ENCODE measurements around the gene SPTBN1.

GRCh38 chr2:54678719-54679118 lies 222.6 kb downstream of the SPTBN1 start:
- TF ChIP-seq EP300 (IDR thresholded peaks at IDR 0.05) = no peak
- TF ChIP-seq CTCF (IDR thresholded peaks at IDR 0.05) = no peak
- no peak for TF ChIP-seq POLR2A (IDR thresholded peaks at IDR 0.05)

All from ovary (tissue), 3 donors.